ENCODE measurements around the gene PYGM. TPM values are rescaled to one million over a fixed set of nuclear protein-coding genes. Genes with fewer than 3 reads are reported as not detected.

Gene PYGM
- 100 to 1,000 TPM in 9 of 10 donors, 10 to 100 TPM in 1; 56.2 to 435 (median 195) TPM for polyA plus RNA-seq (ENCODE audit: insufficient read length in 10 of 10)
- long read RNA-seq, donor 1, partial matches to known transcripts, result 10 of 18 reads
- long read RNA-seq, donor 1, other reads (novel, unspliced or antisense), result 0 of 18 reads
- long read RNA-seq, donor 2, transcript PYGM-201 (20 exons, 3,198 nt), result major isoform, 5 of 24 reads
- long read RNA-seq, donor 2, partial matches to known transcripts, result 15 of 24 reads
- long read RNA-seq, donor 2, other reads (novel, unspliced or antisense), result 0 of 24 reads
- long read RNA-seq, donor 3, result 0 reads
- long read RNA-seq, donor 4, transcript PYGM-201 (20 exons, 3,198 nt), result major isoform, 5 of 5 reads
- long read RNA-seq, donor 4, partial matches to known transcripts, result 0 of 5 reads
- long read RNA-seq, donor 4, other reads (novel, unspliced or antisense), result 0 of 5 reads
- long read RNA-seq, donor 5, transcript PYGM-201 (20 exons, 3,198 nt), result major isoform, 9 of 48 reads
- long read RNA-seq, donor 5, transcript PYGM-205 (3 exons, 2,152 nt), result minor isoform, 5 of 48 reads
- long read RNA-seq, donor 5, partial matches to known transcripts, result 34 of 48 reads
- long read RNA-seq, donor 5, other reads (novel, unspliced or antisense), result 0 of 48 reads
- long read RNA-seq, donor 6, transcript PYGM-201 (20 exons, 3,198 nt), result major isoform, 12 of 21 reads
- long read RNA-seq, donor 6, partial matches to known transcripts, result 6 of 21 reads
- long read RNA-seq, donor 6, other reads (novel, unspliced or antisense), result 0 of 21 reads
- long read RNA-seq, donor 7, partial matches to known transcripts, result 0 of 4 reads
- long read RNA-seq, donor 7, other reads (novel, unspliced or antisense), result 0 of 4 reads
- long read RNA-seq, donor 8, partial matches to known transcripts, result 0 of 1 reads
- long read RNA-seq, donor 8, other reads (novel, unspliced or antisense), result 0 of 1 reads
- long read RNA-seq, donor 9, partial matches to known transcripts, result 0 of 2 reads
- long read RNA-seq, donor 9, other reads (novel, unspliced or antisense), result 0 of 2 reads

GRCh38 chr11:64759722-64760719, at the start of gene PYGM:
TSS of gene PYGM (minus strand) at chr11:64759974. CDS start at chr11:64759898, 76 bp downstream.
- DNase-seq, result peak; percentile 83 to 95 (median 89)

GRCh38 chr11:64805481-64805880, 45.7 kb upstream of the PYGM start:
- DNase-seq, result no peak

GRCh38 chr11:64804346-64805210, 44.8 kb upstream of the PYGM start:
- no peak for DNase-seq

GRCh38 chr11:64803846-64804345, 44.1 kb upstream of the PYGM start:
- no peak for DNase-seq

GRCh38 chr11:64803158-64803845, 43.5 kb upstream of the PYGM start, which contains the start of gene MAP4K2:
TSS of gene MAP4K2 (minus strand) at chr11:64803214. CDS start at chr11:64803149, 65 bp downstream.
- DNase-seq, result peak; percentile 79 to 93 (median 87)

- peak in 1 of 3 donors; percentile 60 for DNase-seq
Observed at GRCh38 chr11:64802370-64803157, 42.8 kb upstream of the PYGM start.

- no peak for DNase-seq
Observed at GRCh38 chr11:64801561-64802369, 42.0 kb upstream of the PYGM start.

- no peak for DNase-seq
Observed at GRCh38 chr11:64801158-64801464, 41.3 kb upstream of the PYGM start.

GRCh38 chr11:64800303-64801157, 40.8 kb upstream of the PYGM start:
- DNase-seq, result no peak

- no peak for DNase-seq
Observed at GRCh38 chr11:64799623-64800302, 40.0 kb upstream of the PYGM start.

GRCh38 chr11:64799256-64799622, 39.5 kb upstream of the PYGM start:
- DNase-seq, result no peak

- no peak for DNase-seq
Observed at GRCh38 chr11:64796757-64797541, 37.2 kb upstream of the PYGM start.

GRCh38 chr11:64796047-64796756, 36.4 kb upstream of the PYGM start:
- no peak for DNase-seq

GRCh38 chr11:64794526-64794925, 34.8 kb upstream of the PYGM start:
- DNase-seq, result no peak

Measured in muscle of back (tissue), 13 donors.